ENCODE data around the gene SPSB1. TPM values are rescaled to one million over a fixed set of nuclear protein-coding genes. Genes with fewer than 3 reads are reported as not detected.

Gene SPSB1
- polyA plus RNA-seq, 1 donor (not counting 4 experiments of a cell fraction or from before 2014, with no cell fraction given) = 19.8 TPM

- no peak for FAIRE-seq
- dilution Hi-C loops (cut with MboI; ENCODE audit: extremely low pct_ligation_motif_present, low sequenced_read_pairs) = no loop called here
- H4K20me1 ChIP-seq (ENCODE audit: control insufficient read depth, extremely low read depth, insufficient read depth, low read length) = peaks cover 14% of the 10 kb centered on the region
These were observed 14.6 kb downstream of the SPSB1 start for GRCh38 chr1:9307303-9307702.

DNA sequence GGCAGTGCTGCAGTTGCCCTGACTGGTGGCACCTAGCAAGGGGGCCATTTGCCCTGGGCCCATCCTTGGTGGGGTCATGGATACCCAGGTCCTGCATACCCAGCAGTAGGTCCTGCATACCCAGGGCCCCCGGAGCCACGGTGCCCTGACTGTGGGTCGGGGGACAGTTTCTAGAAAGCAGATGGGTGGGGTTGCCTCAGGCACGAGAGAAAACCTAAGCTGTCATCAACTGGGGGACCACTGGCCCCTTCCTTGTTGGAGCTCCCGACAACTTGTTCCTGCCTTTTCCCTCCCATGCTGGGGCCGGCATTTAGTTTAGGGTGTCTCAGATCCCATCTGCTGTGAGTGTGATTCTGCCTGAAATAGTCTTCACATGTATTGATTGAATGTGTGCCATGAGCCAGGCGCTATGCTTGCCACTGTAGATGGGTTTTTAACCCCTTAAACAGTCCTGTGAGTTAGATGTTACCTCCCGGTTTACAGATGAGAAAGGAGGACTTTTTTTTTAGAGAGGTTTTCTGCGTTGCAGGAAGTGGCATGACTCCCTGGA, 15.6 kb downstream of the SPSB1 start:
- TF ChIP-seq EZH2 (IDR thresholded peaks at IDR 0.05; ENCODE audit: low read length) = no peak
- no peak for TF ChIP-seq CTCF (optimal IDR thresholded peaks at IDR 0.05 in 1 of 3, IDR thresholded peaks at IDR 0.05 in 1 of 3, conservative IDR thresholded peaks at IDR 0.05 in 1 of 3; ENCODE audit: extremely low read depth in 1 of 3, insufficient read depth in 2 of 3, low read length in 3 of 3)
- dilution Hi-C loops (cut with MboI; ENCODE audit: extremely low pct_ligation_motif_present, low sequenced_read_pairs) = no loop called here
- Histone ChIP-seq H2AFZ (ENCODE audit: control insufficient read depth, low read length) (no peak overlapping the region), H3K4me2 (ENCODE audit: control insufficient read depth, extremely low read depth, insufficient read depth, low read depth, low read length) (no peak overlapping the region), H3K4me1 (ENCODE audit: control insufficient read depth, extremely low read depth, insufficient read depth, low read length) (peaks cover 6% of the 10 kb centered on the region), H3K9me3 (ENCODE audit: control insufficient read depth, low read depth, low read length) (no peaks in the 10 kb centered on the region), H3K4me3 (ENCODE audit: control insufficient read depth in 2 of 3, extremely low read depth in 1 of 3, insufficient read depth in 2 of 3, low read depth in 1 of 3, low read length in 3 of 3) (no peak overlapping the region), H4K20me1 (ENCODE audit: control insufficient read depth, extremely low read depth, insufficient read depth, low read length) (peaks cover 11% of the 10 kb centered on the region), H3K27ac (ENCODE audit: control insufficient read depth, insufficient read depth, low read length) (no peak overlapping the region), H3K27me3 (ENCODE audit: control insufficient read depth, extremely low read depth, insufficient read depth, low read length) (no peaks in the 10 kb centered on the region), H3K9ac (ENCODE audit: control insufficient read depth, extremely low read depth, insufficient read depth, low read length) (no peak overlapping the region), H3K36me3 (ENCODE audit: control insufficient read depth in 2 of 2, extremely low read depth in 1 of 2, insufficient read depth in 2 of 2, low read length in 2 of 2) (peaks cover 3 to 13% of the 10 kb centered on the region in 2 experiments), H3K9me1 (ENCODE audit: control insufficient read depth, extremely low read depth, insufficient read depth, low read length) (no peaks in the 10 kb centered on the region), H3K79me2 (ENCODE audit: control insufficient read depth, insufficient read depth, low read length) (peaks cover 90% of the 10 kb centered on the region)
- no peak for FAIRE-seq
- no peak for DNase-seq (ENCODE audit: low read depth, low spot score)

More at GRCh38 chr1:9307303-9307702, 14.6 kb downstream of the SPSB1 start:
- H3K4me1 ChIP-seq (ENCODE audit: control insufficient read depth, extremely low read depth, insufficient read depth, low read length) = peaks cover 16% of the 10 kb centered on the region
- no peak for DNase-seq (ENCODE audit: low read depth, low spot score)
- no peak overlapping the region for H3K4me3 ChIP-seq (ENCODE audit: control insufficient read depth in 2 of 3, extremely low read depth in 1 of 3, insufficient read depth in 2 of 3, low read depth in 1 of 3, low read length in 3 of 3)
- peaks cover 91% of the 10 kb centered on the region for H3K79me2 ChIP-seq (ENCODE audit: control insufficient read depth, insufficient read depth, low read length)
- H3K36me3 ChIP-seq (ENCODE audit: control insufficient read depth in 2 of 2, extremely low read depth in 1 of 2, insufficient read depth in 2 of 2, low read length in 2 of 2) = peaks cover 3 to 13% of the 10 kb centered on the region in 2 experiments
- no peaks in the 10 kb centered on the region for H3K9me3 ChIP-seq (ENCODE audit: control insufficient read depth, low read depth, low read length)
- H3K4me2 ChIP-seq (ENCODE audit: control insufficient read depth, extremely low read depth, insufficient read depth, low read depth, low read length) = no peak overlapping the region
- no peak overlapping the region for H3K27ac ChIP-seq (ENCODE audit: control insufficient read depth, insufficient read depth, low read length)
- peaks cover 6% of the 10 kb centered on the region for H3K9me1 ChIP-seq (ENCODE audit: control insufficient read depth, extremely low read depth, insufficient read depth, low read length)
- TF ChIP-seq CTCF (optimal IDR thresholded peaks at IDR 0.05 in 1 of 3, IDR thresholded peaks at IDR 0.05 in 1 of 3, conservative IDR thresholded peaks at IDR 0.05 in 1 of 3; ENCODE audit: extremely low read depth in 1 of 3, insufficient read depth in 2 of 3, low read length in 3 of 3) (no peak), EZH2 (IDR thresholded peaks at IDR 0.05; ENCODE audit: low read length) (no peak)
- no peak overlapping the region for H2AFZ ChIP-seq (ENCODE audit: control insufficient read depth, low read length)
- no peak overlapping the region for H3K9ac ChIP-seq (ENCODE audit: control insufficient read depth, extremely low read depth, insufficient read depth, low read length)
- H3K27me3 ChIP-seq (ENCODE audit: control insufficient read depth, extremely low read depth, insufficient read depth, low read length) = no peaks in the 10 kb centered on the region

All from keratinocyte (primary cell).